Tibial artery (tissue), 4 donors: Measurements from ENCODE around the gene GALNT13.

Source experiments
- DNase-seq, 2 donors: peaks; one replicate each; pipeline ENCODE4 v3.0.0-alpha.2; 2019
- H3K27ac ChIP-seq, 2 donors: fragments of 200-600 bp; sonication (generic) in 1 of 2; 1 replicate in 1 of 2; 2 replicates in 1 of 2; pipeline ENCODE4 v1.5.1; 2018 to 2019; ENCODE audit warnings: mild to moderate bottlenecking in 1 of 2
- H3K27me3 ChIP-seq, 2 donors: fragments of 200-600 bp; sonication (generic) in 1 of 2; one replicate each; pipeline versions ENCODE4 v1.5.1 to v1.6.0; 2016 to 2019
- H3K36me3 ChIP-seq, 3 donors: fragments of 200-600 bp; sonication (generic) in 2 of 3; one replicate each; pipeline ENCODE4 v1.5.1; 2016 to 2019; ENCODE audit warnings: mild to moderate bottlenecking in 2 of 3
- H3K4me1 ChIP-seq, 4 donors: fragments of 200-600 bp; sonication (generic) in 2 of 4; 1 replicate in 3 of 4; 2 replicates in 1 of 4; pipeline ENCODE4 v1.5.1; 2016 to 2019
- H3K4me3 ChIP-seq, 2 donors: fragments of 200-600 bp; sonication (generic) in 1 of 2; 1 replicate in 1 of 2; 2 replicates in 1 of 2; pipeline ENCODE4 v1.5.1; 2018 to 2019; ENCODE audit warnings: mild to moderate bottlenecking in 2 of 2
- H3K9me3 ChIP-seq, 3 donors: fragments of 200-600 bp; sonication (generic) in 1 of 3; one replicate each; pipeline ENCODE4 v1.5.1; 2016 to 2019
- CTCF ChIP-seq, 2 experiments: fragments of 200-600 bp in 1 of 2; fragments of 450-650 bp in 1 of 2; IDR thresholded peaks; one replicate each; pipeline ENCODE4 v1.5.1; 2017 to 2019; ENCODE audit warnings: antibody characterized with exemption in 2 of 2, mild to moderate bottlenecking in 1 of 2, moderate library complexity in 1 of 2
- intact Hi-C: fragments of 100-400 bp; cut with DNase I; formaldehyde crosslinking; loops from one replicate; pipeline ENCODE4 v1.15.0; 2023; ENCODE audit warnings: low total_unique reads

The GALNT13 gene

GRCh38 chr2:154439156-154439555, 567.4 kb downstream of the GALNT13 start:
- H3K4me3 ChIP-seq, result no peak overlapping the region
- H3K27ac ChIP-seq, result no peak overlapping the region
- H3K4me1 ChIP-seq, result no peaks in the 10 kb centered on the region
- intact Hi-C loops, result no loop called here
- no peak for DNase-seq
- TF ChIP-seq CTCF (IDR thresholded peaks at IDR 0.05), result peak in 1 of 2 experiments; percentile 11
- no peaks in the 10 kb centered on the region for H3K9me3 ChIP-seq
- H3K27me3 ChIP-seq, result no peaks in the 10 kb centered on the region
- no peaks in the 10 kb centered on the region for H3K36me3 ChIP-seq

- DNase-seq, result no peak
- no peak overlapping the region for H3K27ac ChIP-seq
- TF ChIP-seq CTCF (IDR thresholded peaks at IDR 0.05), result no peak
- H3K36me3 ChIP-seq, result no peaks in the 10 kb centered on the region
- no peaks in the 10 kb centered on the region for H3K4me1 ChIP-seq
- intact Hi-C loops, result no loop called here
- no peak overlapping the region for H3K4me3 ChIP-seq
- H3K9me3 ChIP-seq, result no peaks in the 10 kb centered on the region
- H3K27me3 ChIP-seq, result no peaks in the 10 kb centered on the region
Observed at GRCh38 chr2:154443919-154444318, 572.2 kb downstream of the GALNT13 start.

GRCh38 chr2:154446324-154446723, 574.6 kb downstream of the GALNT13 start:
- no peak for TF ChIP-seq CTCF (IDR thresholded peaks at IDR 0.05)
- Histone ChIP-seq H3K4me1 (no peaks in the 10 kb centered on the region), H3K4me3 (no peak overlapping the region), H3K9me3 (no peaks in the 10 kb centered on the region), H3K27me3 (no peaks in the 10 kb centered on the region), H3K36me3 (no peaks in the 10 kb centered on the region), H3K27ac (no peak overlapping the region)
- DNase-seq, result no peak
- intact Hi-C loops, result no loop called here

- Histone ChIP-seq H3K9me3 (no peaks in the 10 kb centered on the region), H3K27me3 (no peaks in the 10 kb centered on the region), H3K4me3 (no peak overlapping the region), H3K27ac (no peak overlapping the region), H3K4me1 (no peaks in the 10 kb centered on the region), H3K36me3 (no peaks in the 10 kb centered on the region)
- no peak for TF ChIP-seq CTCF (IDR thresholded peaks at IDR 0.05)
- intact Hi-C loops, result no loop called here
- no peak for DNase-seq
Observed at GRCh38 chr2:154447727-154448418, 576.2 kb downstream of the GALNT13 start.

GRCh38 chr2:154449951-154450658, 578.4 kb downstream of the GALNT13 start:
- H3K36me3 ChIP-seq, result no peaks in the 10 kb centered on the region
- TF ChIP-seq CTCF (IDR thresholded peaks at IDR 0.05), result no peak
- no peak for DNase-seq
- H3K4me1 ChIP-seq, result peaks cover 0 to 4% (median 0%) of the 10 kb centered on the region in 4 donors
- no peak overlapping the region for H3K27ac ChIP-seq
- no peaks in the 10 kb centered on the region for H3K27me3 ChIP-seq
- H3K9me3 ChIP-seq, result no peaks in the 10 kb centered on the region
- H3K4me3 ChIP-seq, result no peak overlapping the region
- intact Hi-C loops, result no loop called here
